NK-92 (cell line): ENCODE results near the gene HPRT1.

Experiments used
- DNase-seq: peaks from one replicate; lab custom pipeline; 2025; ENCODE audit not compliant: unreplicated experiment; lab: John Stamatoyannopoulos, UW

The HPRT1 gene

DNA sequence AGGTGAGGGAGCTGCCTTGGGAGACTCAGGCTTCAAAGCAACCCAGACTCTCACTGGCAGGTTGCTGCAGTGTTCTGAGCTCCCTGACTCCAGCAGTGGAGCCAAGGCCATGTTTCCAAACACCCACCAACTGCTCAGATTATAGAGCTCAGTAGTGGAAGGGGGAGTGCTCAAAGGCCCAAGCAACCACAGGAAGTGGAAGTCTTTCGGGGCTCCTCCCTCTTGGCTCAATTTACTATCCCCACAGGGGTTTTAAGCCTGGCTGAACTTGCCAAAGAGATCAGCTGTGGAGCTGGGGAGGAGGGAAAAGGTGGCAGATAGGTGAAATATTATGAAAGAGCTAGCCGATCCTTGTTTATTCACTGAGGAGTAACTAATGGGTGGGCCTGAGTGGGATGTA lies 82.5 kb downstream of the HPRT1 start:
- no peak for DNase-seq

DNA sequence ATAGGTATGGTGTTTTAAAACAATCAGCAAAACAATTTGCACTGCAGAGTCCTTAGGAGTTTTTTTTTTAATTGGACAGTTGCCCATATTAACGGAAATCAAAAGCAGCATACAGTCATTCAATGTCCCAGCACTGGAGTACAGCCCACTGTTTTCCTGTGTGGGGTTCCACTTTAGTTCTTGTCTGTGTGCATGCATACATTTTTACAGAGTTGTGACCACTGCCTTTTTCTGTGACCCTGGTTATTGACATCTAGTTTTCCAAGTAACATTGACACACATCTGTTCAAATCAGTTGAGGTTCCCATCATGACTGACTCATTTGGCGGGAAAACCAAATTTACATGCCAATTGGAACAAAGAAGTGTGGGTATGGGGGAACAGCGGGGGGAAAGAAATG lies 83.3 kb downstream of the HPRT1 start:
- no peak for DNase-seq

DNA sequence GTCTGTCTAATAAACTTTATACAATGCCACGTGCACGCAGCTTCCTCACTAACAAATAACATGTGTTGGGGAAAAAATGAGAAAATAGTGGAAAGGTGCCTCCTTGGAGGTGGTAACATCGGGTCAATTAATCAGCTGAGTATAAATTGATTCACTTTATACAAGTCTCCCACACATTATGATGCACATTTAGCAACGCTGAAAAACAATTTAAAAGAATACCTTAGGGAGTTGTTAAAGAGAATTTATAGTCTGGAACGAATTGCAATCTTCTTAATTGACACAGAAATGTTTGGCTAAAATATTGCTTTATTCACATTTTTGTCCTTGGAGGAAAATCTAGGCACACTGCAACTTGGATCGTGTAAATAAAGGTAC lies 84.2 kb downstream of the HPRT1 start:
- DNase-seq = no peak

DNA sequence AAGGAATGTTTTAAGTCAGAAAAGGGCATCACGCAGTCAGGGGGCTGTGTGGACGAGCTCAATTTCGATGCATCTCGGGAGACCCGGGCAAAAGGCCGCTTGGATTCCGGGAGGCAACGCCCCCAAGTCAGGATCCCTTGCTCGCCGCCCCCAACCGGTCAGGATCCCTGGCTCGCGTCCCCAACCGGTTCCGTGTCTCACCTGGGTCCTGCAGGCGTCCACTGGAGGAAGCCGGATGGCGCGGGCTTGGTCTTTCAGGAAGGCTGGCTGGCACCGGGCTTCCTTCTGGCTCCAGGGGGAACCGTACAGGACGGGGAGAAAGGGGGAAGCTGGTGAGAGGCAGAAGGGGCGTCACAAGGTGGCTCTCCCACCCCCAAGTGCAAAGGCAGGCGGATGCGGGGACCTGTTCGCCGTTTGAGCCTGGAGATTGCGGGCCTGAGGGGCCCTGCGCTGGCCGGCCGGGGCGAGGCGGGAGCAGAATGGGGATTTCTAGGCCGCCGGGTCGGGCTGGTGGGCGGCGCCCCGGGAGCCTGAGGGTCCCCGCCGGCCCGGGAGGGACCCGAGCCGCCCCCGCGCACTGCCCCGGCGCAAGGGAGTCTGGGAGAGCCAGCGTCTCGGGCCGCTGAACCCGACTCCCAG lies 84.7 kb downstream of the HPRT1 start:
- no peak for DNase-seq

DNA sequence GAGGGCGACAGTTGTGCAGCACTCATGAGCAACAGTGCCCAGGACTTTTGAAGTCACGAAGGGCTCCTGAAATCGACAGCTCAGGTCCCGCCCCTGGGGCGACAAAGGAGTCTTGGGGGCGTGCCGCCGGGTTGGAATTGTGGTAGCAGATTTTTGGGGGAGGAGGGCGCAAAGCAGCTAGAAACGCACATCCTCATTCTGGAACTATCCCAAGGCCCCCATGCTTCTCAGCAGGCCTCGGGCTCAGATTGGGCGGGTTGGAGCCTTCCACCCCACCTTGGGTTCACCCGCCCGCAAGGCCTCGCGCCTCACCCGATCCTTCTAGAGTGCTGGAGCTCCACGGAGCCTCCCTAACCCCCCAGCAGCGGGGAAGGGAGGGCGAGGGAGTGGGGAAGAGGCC lies 85.5 kb downstream of the HPRT1 start:
- no peak for DNase-seq

DNA sequence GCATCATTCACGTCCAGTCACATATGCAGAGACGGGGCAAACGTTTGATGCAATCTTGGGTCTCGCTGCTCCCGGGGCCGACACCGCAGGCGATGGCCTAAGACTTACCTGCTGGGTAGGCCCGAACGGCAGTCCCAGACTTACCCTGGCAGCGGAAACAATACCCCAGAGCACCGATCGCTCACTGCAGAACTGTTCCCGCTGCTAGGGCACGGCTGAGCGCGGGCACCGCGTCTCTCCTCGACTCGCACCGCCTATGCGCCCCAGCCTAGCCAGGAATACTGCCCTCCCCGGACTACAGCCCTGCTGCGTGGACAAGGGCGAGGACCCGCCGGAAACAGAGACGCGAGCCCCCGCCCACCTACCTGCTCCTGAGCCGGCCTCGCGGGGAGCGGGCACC lies 86.2 kb downstream of the HPRT1 start:
- DNase-seq = no peak

DNA sequence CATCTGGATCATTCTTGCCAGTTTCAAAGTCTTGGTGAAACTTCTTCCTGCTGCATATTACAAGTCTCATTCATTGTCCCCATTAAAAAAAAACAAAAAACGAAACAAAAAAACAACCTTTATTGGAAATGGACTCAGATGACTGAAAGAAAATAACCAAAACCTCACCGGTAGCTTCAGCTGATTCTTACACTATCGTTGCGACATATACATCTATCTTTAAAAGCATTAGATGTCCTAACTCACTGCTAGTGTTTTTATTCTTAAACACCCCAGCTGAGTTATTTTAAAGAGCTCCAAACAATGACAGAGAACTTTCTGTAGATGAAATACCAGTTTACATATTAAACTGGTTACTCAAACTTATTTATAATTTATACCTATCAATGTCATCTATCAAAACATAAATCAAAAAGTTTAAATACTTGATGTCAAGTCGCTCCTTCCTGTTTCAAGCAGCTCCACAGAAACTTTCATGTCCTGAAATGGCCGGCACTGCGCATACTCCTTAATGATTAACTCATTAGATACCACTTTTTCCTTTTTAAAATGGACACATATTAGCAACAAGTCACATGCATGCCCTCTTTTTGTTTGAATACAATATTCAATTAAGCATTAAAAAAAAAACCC lies 87.2 kb downstream of the HPRT1 start:
- no peak for DNase-seq

DNA sequence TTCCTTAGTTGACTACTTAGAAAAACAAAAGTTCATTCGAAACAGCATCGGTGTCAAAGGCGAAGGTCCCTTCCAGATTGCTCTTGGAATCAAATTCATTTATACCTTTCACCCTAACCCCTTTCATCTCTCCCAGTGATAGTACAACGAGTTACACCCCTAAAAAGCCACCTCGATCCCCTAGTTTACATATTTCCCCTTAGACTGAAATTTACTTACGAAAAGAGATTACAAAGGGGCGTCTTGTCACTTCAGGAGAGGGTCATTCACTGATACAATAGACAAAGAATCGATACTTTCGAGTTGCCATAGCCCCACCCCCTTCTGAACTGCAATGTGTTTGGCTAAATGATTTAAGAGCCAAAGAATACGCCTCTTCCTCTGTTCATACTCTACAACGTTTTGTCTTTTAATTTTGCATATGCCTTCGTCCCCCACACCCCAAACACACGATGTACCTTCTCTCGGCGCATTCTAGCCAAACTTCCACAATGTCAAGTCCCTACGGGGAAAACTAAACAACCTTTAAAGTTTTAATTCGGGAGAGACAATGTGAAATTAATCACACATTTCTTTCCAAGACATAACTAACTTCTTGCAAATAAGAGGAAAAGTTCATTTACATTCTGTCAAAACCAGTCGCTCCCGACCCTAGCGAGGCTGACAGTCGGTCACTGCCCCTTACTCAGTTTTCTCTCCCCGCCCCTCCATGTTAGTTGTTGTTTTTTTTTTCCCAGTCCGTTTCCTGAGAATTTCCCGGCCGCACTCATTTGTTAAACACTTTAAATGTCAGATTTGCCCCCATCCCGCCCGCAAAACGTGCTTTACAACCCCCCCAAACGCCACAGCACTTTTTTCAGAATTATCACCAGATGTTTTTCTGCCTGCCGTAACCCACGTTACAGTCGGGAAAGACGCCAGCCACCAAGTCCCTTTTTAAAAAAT lies 88.6 kb downstream of the HPRT1 start:
- DNase-seq = no peak
